MM.1S (cell line): ENCODE measurements around the gene TAF1A.

Source experiments
- DNase-seq: peaks from one replicate; pipeline ENCODE4 v3.0.0-alpha.2; 2015
- H2AFZ ChIP-seq: fragments of 300-600 bp; sonication (generic); 2 replicates; pipeline ENCODE4 v1.6.0; 2016; ENCODE audit warnings: antibody characterized with exemption, low read length
- H3F3A ChIP-seq: fragments of 300-600 bp; sonication (generic); 2 replicates; pipeline ENCODE4 v1.6.1; 2016; ENCODE audit warnings: mild to moderate bottlenecking, antibody characterized with exemption, low read length, moderate library complexity, mixed read lengths; ENCODE audit not compliant: insufficient read depth
- H3K27ac ChIP-seq: fragments of 300-600 bp; sonication (generic); 2 replicates; pipeline ENCODE4 v1.5.1; 2016; ENCODE audit warnings: mild to moderate bottlenecking, low read length
- H3K27me3 ChIP-seq: fragments of 300-600 bp; sonication (generic); replicated peaks from 2 replicates; pipeline ENCODE4 v1.6.0; 2016; ENCODE audit warnings: low read length; ENCODE audit not compliant: insufficient read depth
- H3K36me3 ChIP-seq: fragments of 300-600 bp; sonication (generic); replicated peaks from 2 replicates; pipeline ENCODE4 v1.6.1; 2016; ENCODE audit warnings: mild to moderate bottlenecking, low read length, mixed read lengths; ENCODE audit not compliant: insufficient read depth
- H3K4me1 ChIP-seq: fragments of 300-600 bp; sonication (generic); 2 replicates; pipeline ENCODE4 v1.6.1; 2016; ENCODE audit warnings: low read length, mixed read lengths
- H3K4me2 ChIP-seq: fragments of 300-600 bp; sonication (generic); 2 replicates; pipeline ENCODE4 v1.6.0; 2016; ENCODE audit warnings: low read depth, low read length
- H3K4me3 ChIP-seq: fragments of 300-600 bp; sonication (generic); 2 replicates; pipeline ENCODE4 v1.5.1; 2016; ENCODE audit warnings: low read length, mixed read lengths
- H3K79me2 ChIP-seq: fragments of 300-600 bp; sonication (generic); 2 replicates; pipeline ENCODE4 v1.6.1; 2016; ENCODE audit warnings: mixed run types, low read length, mixed read lengths
- H3K9ac ChIP-seq: fragments of 300-600 bp; sonication (generic); 2 replicates; pipeline ENCODE4 v1.6.1; 2016; ENCODE audit warnings: low read length, mixed read lengths
- H3K9me2 ChIP-seq: fragments of 300-600 bp; sonication (generic); replicated peaks from 2 replicates; pipeline ENCODE4 v1.6.1; 2016; ENCODE audit warnings: mild to moderate bottlenecking, low read length, mixed read lengths; ENCODE audit not compliant: insufficient read depth
- H3K9me3 ChIP-seq: fragments of 300-600 bp; sonication (generic); replicated peaks from 2 replicates; pipeline ENCODE4 v1.6.1; 2016; ENCODE audit warnings: mild to moderate bottlenecking, low read length, mixed read lengths; ENCODE audit not compliant: insufficient read depth
- H4K20me1 ChIP-seq: fragments of 300-600 bp; sonication (generic); 2 replicates; pipeline ENCODE4 v1.6.1; 2016; ENCODE audit warnings: mild to moderate bottlenecking, low read length, moderate library complexity, mixed read lengths; ENCODE audit not compliant: insufficient read depth
- CTCF ChIP-seq: fragments of 300-600 bp; sonication (generic); IDR thresholded peaks from 2 replicates; pipeline ENCODE4 v1.5.1; 2016; ENCODE audit warnings: antibody characterized with exemption, low read length, mixed read lengths
- EZH2 ChIP-seq: fragments of 300-600 bp; sonication (generic); optimal IDR thresholded peaks from 2 replicates; pipeline ENCODE3; 2017; ENCODE audit warnings: low read depth, mild to moderate bottlenecking, antibody characterized with exemption, low read length, mixed read lengths
- EZH2phosphoT487 ChIP-seq: fragments of 300-600 bp; sonication (generic); IDR thresholded peaks from 2 replicates; pipeline ENCODE4 v1.6.1; 2018; ENCODE audit warnings: antibody characterized with exemption, low read length

Gene TAF1A

GRCh38 chr1:222592171-222592570 lies 2.4 kb upstream of the TAF1A start:
- H3K27ac ChIP-seq, result no peak overlapping the region
- no peaks in the 10 kb centered on the region for H3K9me2 ChIP-seq
- H3K36me3 ChIP-seq, result peaks cover 4% of the 10 kb centered on the region; the same call in 1 of the 2 replicates
- H3F3A ChIP-seq, result 0 out of 2 replicates have a peak, but pooled peaks cover 5% of the 10 kb centered on the region
- no peaks in the 10 kb centered on the region for H4K20me1 ChIP-seq
- DNase-seq, result peak; percentile 54
- peak overlapping the region; percentile 11; the same call in 1 of the 2 replicates for H2AFZ ChIP-seq
- H3K9me3 ChIP-seq, result no peaks in the 10 kb centered on the region
- no peak overlapping the region for H3K9ac ChIP-seq
- H3K4me3 ChIP-seq, result no peak overlapping the region
- peaks cover 24% of the 10 kb centered on the region for H3K4me1 ChIP-seq
- peaks cover 16% of the 10 kb centered on the region for H3K79me2 ChIP-seq
- peak overlapping the region; percentile 6; the same call in 1 of the 2 replicates for H3K4me2 ChIP-seq
- no peaks in the 10 kb centered on the region for H3K27me3 ChIP-seq
- TF ChIP-seq EZH2 (no peak), EZH2phosphoT487 (no peak), CTCF (no peak)

- H3K9me3 ChIP-seq, result no peaks in the 10 kb centered on the region
- no peaks in the 10 kb centered on the region for H4K20me1 ChIP-seq
- H3K36me3 ChIP-seq, result peaks cover 9% of the 10 kb centered on the region; the same call in 1 of the 2 replicates
- H3K4me1 ChIP-seq, result peaks cover 32% of the 10 kb centered on the region
- H3K79me2 ChIP-seq, result peaks cover 19% of the 10 kb centered on the region
- TF ChIP-seq CTCF, result no peak
- TF ChIP-seq EZH2, result no peak
- no peak for TF ChIP-seq EZH2phosphoT487
- no peak for DNase-seq
- peaks cover 5% of the 10 kb centered on the region for H3F3A ChIP-seq
- H3K9me2 ChIP-seq, result no peaks in the 10 kb centered on the region
- peak overlapping the region; percentile 89; the same call in 1 of the 2 replicates for H3K4me2 ChIP-seq
- no peak overlapping the region for H2AFZ ChIP-seq
- H3K27ac ChIP-seq, result no peak overlapping the region
- H3K4me3 ChIP-seq, result no peak overlapping the region
- H3K9ac ChIP-seq, result no peak overlapping the region
- H3K27me3 ChIP-seq, result no peaks in the 10 kb centered on the region
These were observed 1.6 kb downstream of the TAF1A start for GRCh38 chr1:222588135-222588534.

GRCh38 chr1:222586842-222587241 lies 2.9 kb downstream of the TAF1A start:
- Histone ChIP-seq H3F3A (peaks cover 12% of the 10 kb centered on the region), H3K4me2 (no peak overlapping the region), H3K4me1 (peaks cover 32% of the 10 kb centered on the region), H3K27ac (no peak overlapping the region), H3K9ac (no peak overlapping the region), H3K79me2 (peaks cover 19% of the 10 kb centered on the region), H3K9me3 (no peaks in the 10 kb centered on the region), H4K20me1 (no peaks in the 10 kb centered on the region), H3K36me3 (peaks cover 9% of the 10 kb centered on the region; the same call in 1 of the 2 replicates), H3K27me3 (no peaks in the 10 kb centered on the region), H3K4me3 (no peak overlapping the region), H2AFZ (no peak overlapping the region), H3K9me2 (no peaks in the 10 kb centered on the region)
- TF ChIP-seq EZH2phosphoT487 (no peak), EZH2 (no peak), CTCF (no peak)
- no peak for DNase-seq
